Right lobe of liver (tissue), 6 donors: Measurements from ENCODE around the gene BNIP2. TPM values are rescaled to one million over a fixed set of nuclear protein-coding genes. Genes with fewer than 3 reads are reported as not detected.

ENCODE experiments used
- ATAC-seq, 4 donors: fragments of 200-7000 bp; cut with Tn5 transposase; one replicate each; pipeline ENCODE4 v1.9.1; 2020; ENCODE audit warnings: mild to moderate bottlenecking in 4 of 4, moderate library complexity in 4 of 4
- DNase-seq, 3 donors: peaks; one replicate each; pipeline ENCODE4 v3.0.0-alpha.2; 2020
- H3K27ac ChIP-seq, 3 donors: fragments of 200-600 bp; one replicate each; pipeline ENCODE4 v1.8.0; 2022
- H3K27me3 ChIP-seq, 2 donors: fragments of 200-600 bp; one replicate each; pipeline ENCODE4 v1.8.0; 2022
- H3K36me3 ChIP-seq, 4 donors: fragments of 200-600 bp; sonication (generic) in 1 of 4; one replicate each; pipeline versions ENCODE4 v1.5.1 to v1.8.0; 2017 to 2022; ENCODE audit warnings: control low read depth in 1 of 4
- H3K4me1 ChIP-seq, 4 donors: fragments of 200-600 bp; sonication (generic) in 1 of 4; one replicate each; pipeline versions ENCODE4 v1.5.1 to v1.8.0; 2017 to 2022; ENCODE audit warnings: control low read depth in 1 of 4
- H3K4me3 ChIP-seq, 3 donors: fragments of 200-600 bp; one replicate each; pipeline ENCODE4 v1.8.0; 2022
- H3K9me3 ChIP-seq, 4 donors: fragments of 200-600 bp; sonication (generic) in 1 of 4; one replicate each; pipeline versions ENCODE4 v1.5.1 to v1.8.0; 2017 to 2022; ENCODE audit warnings: control low read depth in 1 of 4
- CTCF ChIP-seq, 4 donors: fragments of 200-600 bp in 3 of 4; fragments of 450-650 bp in 1 of 4; IDR thresholded peaks; one replicate each; pipeline versions ENCODE4 v1.5.1 to v1.8.0; 2016 to 2022; ENCODE audit warnings: antibody characterized with exemption in 4 of 4, mild to moderate bottlenecking in 2 of 4
- POLR2A ChIP-seq: fragments of 450-650 bp; IDR thresholded peaks from one replicate; pipeline ENCODE4 v1.6.1; 2017; ENCODE audit warnings: antibody characterized with exemption, mild to moderate bottlenecking
- WGBS: methylation state at CpG from one replicate; pipeline ENCODE4 v1.1.6; 2018; ENCODE audit warnings: low coverage, low lambda C conversion rate; ENCODE audit not compliant: insufficient coverage; ENCODE audit errors: missing lambda C conversion rate; 5-methylcytosine and 5-hydroxymethylcytosine counted together
- intact Hi-C, 2 donors: fragments of 100-400 bp; cut with DNase I; formaldehyde crosslinking; loops; one replicate each; pipeline versions ENCODE4 v1.11.2 to v1.14.1; 2022
- total RNA-seq, 6 experiments: library from RNA; depleted of rRNA in 2 of 6; stranded (reverse); fragments of >200 nt in 2 of 6; fragmentation: NEBNext Ultra II Directional in 3 of 6; extraction: Animal tissue kit (Norgen Biotek cat#: 25700) in 3 of 6; gene quantifications; one replicate each; pipeline versions ENCODE4 v1.1.0 to v1.2.4, GENCODE V29; 2016 to 2023
- donor health status: DM: no; HTN: yes; CAD: no.
- donor health status: DM: no; HTN: no; CAD: no.
- donor health status: DM: no; HTN: no; CAD: no.
- donor health status: DM: no; HTN: yes; CAD: no.
- donor health status: DM: no; HTN: yes; CAD: no.

The BNIP2 gene
- total RNA-seq, 6 experiments from 2014 or later = 23.7 to 54.0 (median 41.0) TPM

GRCh38 chr15:59636184-59636583 lies 52.9 kb downstream of the BNIP2 start:
- intact Hi-C loops = no loop called here
- Histone ChIP-seq H3K4me3 (no peak overlapping the region), H3K4me1 (no peaks in the 10 kb centered on the region), H3K27ac (no peak overlapping the region), H3K9me3 (no peaks in the 10 kb centered on the region), H3K36me3 (peaks cover 0 to 22% (median 4%) of the 10 kb centered on the region in 4 donors), H3K27me3 (no peaks in the 10 kb centered on the region)
- no peak for TF ChIP-seq POLR2A
- DNase-seq (no peak), ATAC-seq (peak in 1 of 4 donors; percentile 23)
- 83% methylated on average over 2 of the region's 3 CpGs for WGBS

- ATAC-seq (no peak), DNase-seq (no peak)
- Histone ChIP-seq H3K4me1 (no peaks in the 10 kb centered on the region), H3K9me3 (no peaks in the 10 kb centered on the region), H3K36me3 (no peaks in the 10 kb centered on the region), H3K27ac (no peak overlapping the region), H3K27me3 (no peaks in the 10 kb centered on the region), H3K4me3 (no peak overlapping the region)
- no peak for TF ChIP-seq POLR2A
- no peak for TF ChIP-seq CTCF (IDR thresholded peaks at IDR 0.05)
- 59% methylated on average over 4 of the region's 4 CpGs for WGBS
- intact Hi-C loops = no loop called here
Measured at GRCh38 chr15:59632714-59633113, 56.4 kb downstream of the BNIP2 start.

DNA sequence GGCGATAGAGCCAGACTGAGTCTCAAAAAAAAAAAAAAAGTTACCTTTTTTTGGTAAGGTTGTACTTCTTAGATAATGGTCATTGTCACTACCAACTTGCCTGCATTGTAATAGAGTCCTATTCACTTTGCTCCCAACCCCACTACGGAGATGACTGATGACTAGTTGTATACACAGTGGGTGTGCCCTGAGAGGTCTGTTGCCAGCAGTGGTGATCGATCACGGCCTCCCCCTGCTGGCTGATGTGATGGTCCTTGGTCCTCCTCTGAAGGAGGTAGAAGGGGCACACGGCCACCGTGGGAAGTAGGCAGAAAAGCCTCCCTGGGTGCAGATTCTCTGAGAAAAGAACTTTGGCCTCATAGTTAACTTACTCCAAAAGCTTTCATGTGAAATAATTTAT lies 66.8 kb downstream of the BNIP2 start:
- 17% methylated on average over 6 of the region's 6 CpGs for WGBS
- Histone ChIP-seq H3K4me1 (no peaks in the 10 kb centered on the region), H3K27me3 (no peaks in the 10 kb centered on the region), H3K36me3 (no peaks in the 10 kb centered on the region), H3K4me3 (no peak overlapping the region), H3K27ac (no peak overlapping the region), H3K9me3 (no peaks in the 10 kb centered on the region)
- intact Hi-C loops = no loop called here
- ATAC-seq = peak; percentile 51 to 99 (median 60)
- no peak for TF ChIP-seq POLR2A
- TF ChIP-seq CTCF (IDR thresholded peaks at IDR 0.05) = peak; percentile 10 to 48 (median 24)
- peak in 1 of 3 donors; percentile 60 for DNase-seq

- intact Hi-C loops = no loop called here
- H3K4me3 ChIP-seq = no peak overlapping the region
- 40% methylated on average over 1 of the region's 4 CpGs for WGBS
- DNase-seq (no peak), ATAC-seq (peak in 1 of 4 donors; percentile 23)
- no peaks in the 10 kb centered on the region for H3K36me3 ChIP-seq
- H3K27me3 ChIP-seq = no peaks in the 10 kb centered on the region
- no peaks in the 10 kb centered on the region for H3K4me1 ChIP-seq
- no peak overlapping the region for H3K27ac ChIP-seq
- no peaks in the 10 kb centered on the region for H3K9me3 ChIP-seq
- TF ChIP-seq CTCF (IDR thresholded peaks at IDR 0.05) = no peak
- TF ChIP-seq POLR2A = no peak
Measured at GRCh38 chr15:59618406-59618805, 70.7 kb downstream of the BNIP2 start.

GRCh38 chr15:59616379-59616778 lies 72.7 kb downstream of the BNIP2 start:
- intact Hi-C loops = no loop called here
- DNase-seq (no peak), ATAC-seq (no peak)
- H3K4me1 ChIP-seq = peaks cover 0 to 4% (median 0%) of the 10 kb centered on the region in 4 donors
- H3K4me3 ChIP-seq = no peak overlapping the region
- no peaks in the 10 kb centered on the region for H3K36me3 ChIP-seq
- TF ChIP-seq CTCF (IDR thresholded peaks at IDR 0.05) = no peak
- WGBS = 61% methylated on average over 3 of the region's 3 CpGs
- no peaks in the 10 kb centered on the region for H3K9me3 ChIP-seq
- H3K27me3 ChIP-seq = no peaks in the 10 kb centered on the region
- H3K27ac ChIP-seq = no peak overlapping the region
